ENCODE measurements around the gene ELF4. TPM values are rescaled to one million over a fixed set of nuclear protein-coding genes. Genes with fewer than 3 reads are reported as not detected.

Gene ELF4
- polyA plus RNA-seq, 1 donor from 2014 or later, result not detected

DNA sequence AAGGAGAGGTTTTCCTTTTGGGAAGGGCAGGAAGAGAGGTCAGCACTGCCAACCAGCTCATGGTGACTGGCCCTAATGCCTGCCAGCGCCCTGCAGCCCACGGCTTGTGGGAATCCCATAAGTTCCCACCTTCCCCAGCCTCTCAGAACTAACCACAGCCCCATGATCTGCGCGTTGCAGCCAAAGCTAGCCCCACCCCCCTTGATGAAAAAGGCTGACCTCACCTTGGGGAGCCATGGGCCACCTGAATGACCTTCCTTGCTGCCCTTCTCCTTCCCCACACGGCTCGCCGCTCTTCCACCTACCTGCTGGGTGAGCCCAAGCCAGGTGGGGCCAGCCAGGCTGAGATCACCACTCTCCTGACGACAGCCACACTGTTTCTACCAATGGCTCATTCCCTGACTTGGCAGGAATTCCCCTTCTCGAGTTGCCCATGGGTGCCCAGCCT lies 3.9 kb upstream of the ELF4 start:
- Histone ChIP-seq H3K9ac (ENCODE audit: low read length) (no peak overlapping the region), H3K27ac (ENCODE audit: low read length) (no peak overlapping the region), H2AFZ (ENCODE audit: low read depth, low read length) (no peak overlapping the region), H3K4me3 (ENCODE audit: low read length) (no peak overlapping the region), H4K20me1 (ENCODE audit: insufficient read depth) (no peaks in the 10 kb centered on the region), H3F3A (ENCODE audit: insufficient read depth, low read length, poor library complexity, severe bottlenecking) (no peaks in the 10 kb centered on the region), H3K4me2 (ENCODE audit: low read length) (no peak overlapping the region), H3K9me2 (ENCODE audit: insufficient read depth, low read length) (no peaks in the 10 kb centered on the region), H3K79me2 (replicated peaks; ENCODE audit: insufficient read depth, low read length) (no peaks in the 10 kb centered on the region), H3K27me3 (ENCODE audit: insufficient read depth, low read depth, low read length) (peaks cover 22% of the 10 kb centered on the region), H3K9me3 (ENCODE audit: low read length) (no peaks in the 10 kb centered on the region), H3K36me3 (ENCODE audit: insufficient read depth, low read length) (no peaks in the 10 kb centered on the region)
- TF ChIP-seq, protein P1, sequence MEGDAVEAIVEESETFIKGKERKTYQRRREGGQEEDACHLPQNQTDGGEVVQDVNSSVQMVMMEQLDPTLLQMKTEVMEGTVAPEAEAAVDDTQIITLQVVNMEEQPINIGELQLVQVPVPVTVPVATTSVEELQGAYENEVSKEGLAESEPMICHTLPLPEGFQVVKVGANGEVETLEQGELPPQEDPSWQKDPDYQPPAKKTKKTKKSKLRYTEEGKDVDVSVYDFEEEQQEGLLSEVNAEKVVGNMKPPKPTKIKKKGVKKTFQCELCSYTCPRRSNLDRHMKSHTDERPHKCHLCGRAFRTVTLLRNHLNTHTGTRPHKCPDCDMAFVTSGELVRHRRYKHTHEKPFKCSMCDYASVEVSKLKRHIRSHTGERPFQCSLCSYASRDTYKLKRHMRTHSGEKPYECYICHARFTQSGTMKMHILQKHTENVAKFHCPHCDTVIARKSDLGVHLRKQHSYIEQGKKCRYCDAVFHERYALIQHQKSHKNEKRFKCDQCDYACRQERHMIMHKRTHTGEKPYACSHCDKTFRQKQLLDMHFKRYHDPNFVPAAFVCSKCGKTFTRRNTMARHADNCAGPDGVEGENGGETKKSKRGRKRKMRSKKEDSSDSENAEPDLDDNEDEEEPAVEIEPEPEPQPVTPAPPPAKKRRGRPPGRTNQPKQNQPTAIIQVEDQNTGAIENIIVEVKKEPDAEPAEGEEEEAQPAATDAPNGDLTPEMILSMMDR (IDR thresholded peaks at IDR 0.05; ENCODE audit: poor library complexity, severe bottlenecking), result no peak
- no peak for TF ChIP-seq EP300 (conservative IDR thresholded peaks at IDR 0.05; ENCODE audit: poor library complexity, severe bottlenecking)
- no peak for TF ChIP-seq EZH2 (IDR thresholded peaks at IDR 0.05; ENCODE audit: borderline replicate concordance, insufficient read depth, low read length, poor library complexity, severe bottlenecking)
- no peak for TF ChIP-seq MXI1 (conservative IDR thresholded peaks at IDR 0.05; ENCODE audit: poor library complexity, severe bottlenecking)
- TF ChIP-seq SMC3 (conservative IDR thresholded peaks at IDR 0.05; ENCODE audit: poor library complexity), result no peak
- TF ChIP-seq, protein P2, sequence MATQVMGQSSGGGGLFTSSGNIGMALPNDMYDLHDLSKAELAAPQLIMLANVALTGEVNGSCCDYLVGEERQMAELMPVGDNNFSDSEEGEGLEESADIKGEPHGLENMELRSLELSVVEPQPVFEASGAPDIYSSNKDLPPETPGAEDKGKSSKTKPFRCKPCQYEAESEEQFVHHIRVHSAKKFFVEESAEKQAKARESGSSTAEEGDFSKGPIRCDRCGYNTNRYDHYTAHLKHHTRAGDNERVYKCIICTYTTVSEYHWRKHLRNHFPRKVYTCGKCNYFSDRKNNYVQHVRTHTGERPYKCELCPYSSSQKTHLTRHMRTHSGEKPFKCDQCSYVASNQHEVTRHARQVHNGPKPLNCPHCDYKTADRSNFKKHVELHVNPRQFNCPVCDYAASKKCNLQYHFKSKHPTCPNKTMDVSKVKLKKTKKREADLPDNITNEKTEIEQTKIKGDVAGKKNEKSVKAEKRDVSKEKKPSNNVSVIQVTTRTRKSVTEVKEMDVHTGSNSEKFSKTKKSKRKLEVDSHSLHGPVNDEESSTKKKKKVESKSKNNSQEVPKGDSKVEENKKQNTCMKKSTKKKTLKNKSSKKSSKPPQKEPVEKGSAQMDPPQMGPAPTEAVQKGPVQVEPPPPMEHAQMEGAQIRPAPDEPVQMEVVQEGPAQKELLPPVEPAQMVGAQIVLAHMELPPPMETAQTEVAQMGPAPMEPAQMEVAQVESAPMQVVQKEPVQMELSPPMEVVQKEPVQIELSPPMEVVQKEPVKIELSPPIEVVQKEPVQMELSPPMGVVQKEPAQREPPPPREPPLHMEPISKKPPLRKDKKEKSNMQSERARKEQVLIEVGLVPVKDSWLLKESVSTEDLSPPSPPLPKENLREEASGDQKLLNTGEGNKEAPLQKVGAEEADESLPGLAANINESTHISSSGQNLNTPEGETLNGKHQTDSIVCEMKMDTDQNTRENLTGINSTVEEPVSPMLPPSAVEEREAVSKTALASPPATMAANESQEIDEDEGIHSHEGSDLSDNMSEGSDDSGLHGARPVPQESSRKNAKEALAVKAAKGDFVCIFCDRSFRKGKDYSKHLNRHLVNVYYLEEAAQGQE (IDR thresholded peaks at IDR 0.05; ENCODE audit: borderline replicate concordance), result no peak
- no peak for TF ChIP-seq TAF1 (IDR thresholded peaks at IDR 0.05; ENCODE audit: low read depth)
- no peak for TF ChIP-seq POLR2AphosphoS5 (IDR thresholded peaks at IDR 0.05)
- no peak for TF ChIP-seq RAD21 (conservative IDR thresholded peaks at IDR 0.05)

DNA sequence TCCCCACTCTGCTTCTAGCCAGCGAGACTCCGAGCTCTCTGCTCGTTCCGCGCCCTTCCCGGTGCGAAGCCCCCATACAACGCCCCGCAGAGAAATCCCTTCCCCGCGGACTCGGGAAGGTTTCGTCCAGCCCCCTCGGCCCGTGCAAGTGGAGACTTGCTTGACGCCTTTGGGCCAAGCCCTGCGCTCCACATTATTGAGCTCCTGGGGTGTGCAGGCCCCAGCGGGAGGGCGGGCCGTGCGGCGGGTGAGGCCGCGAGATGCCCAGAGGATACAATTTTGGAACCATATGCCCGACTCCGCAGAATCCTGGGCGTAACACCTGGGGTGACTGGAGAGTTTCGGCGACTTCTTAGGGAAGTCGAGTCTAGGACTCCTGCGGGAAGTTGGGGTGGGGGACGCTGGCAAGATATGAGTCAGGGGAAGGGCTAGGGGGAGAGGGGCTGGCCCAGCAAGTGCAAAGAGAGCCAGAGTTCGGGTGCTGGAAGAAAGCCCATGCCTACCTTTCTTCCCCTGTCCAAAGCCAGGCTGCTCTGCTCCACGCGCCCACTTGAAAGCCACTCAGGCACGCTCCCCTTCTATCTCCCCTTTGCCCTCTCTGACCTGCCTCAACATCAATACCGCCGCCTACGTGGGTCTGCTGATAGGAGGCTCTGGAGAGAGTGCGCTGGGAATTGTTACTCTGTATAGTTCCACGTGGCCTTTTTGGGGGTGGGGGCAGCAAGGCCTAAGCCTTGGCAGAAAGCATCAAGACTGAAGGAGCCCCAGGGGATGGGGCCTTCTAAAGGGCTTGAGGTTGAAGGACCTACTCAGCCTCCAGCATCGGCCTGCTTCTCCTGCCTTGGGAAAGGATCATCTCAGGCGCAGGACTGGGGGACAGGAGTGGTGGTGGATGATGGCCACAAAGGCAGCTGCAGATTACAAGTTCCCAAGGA lies 1.2 kb upstream of the ELF4 start:
- H3K4me2 ChIP-seq (ENCODE audit: low read length), result no peak overlapping the region
- no peaks in the 10 kb centered on the region for H4K20me1 ChIP-seq (ENCODE audit: insufficient read depth)
- no peak overlapping the region for H3K9ac ChIP-seq (ENCODE audit: low read length)
- H3K9me3 ChIP-seq (ENCODE audit: low read length), result no peaks in the 10 kb centered on the region
- TF ChIP-seq, protein P1 (IDR thresholded peaks at IDR 0.05; ENCODE audit: poor library complexity, severe bottlenecking), result no peak
- no peak for TF ChIP-seq RAD21 (conservative IDR thresholded peaks at IDR 0.05)
- no peak for TF ChIP-seq EZH2 (IDR thresholded peaks at IDR 0.05; ENCODE audit: borderline replicate concordance, insufficient read depth, low read length, poor library complexity, severe bottlenecking)
- TF ChIP-seq POLR2AphosphoS5 (IDR thresholded peaks at IDR 0.05), result no peak
- TF ChIP-seq MXI1 (conservative IDR thresholded peaks at IDR 0.05; ENCODE audit: poor library complexity, severe bottlenecking), result no peak
- TF ChIP-seq EP300 (conservative IDR thresholded peaks at IDR 0.05; ENCODE audit: poor library complexity, severe bottlenecking), result no peak
- TF ChIP-seq, protein P2 (IDR thresholded peaks at IDR 0.05; ENCODE audit: borderline replicate concordance), result no peak
- TF ChIP-seq SMC3 (conservative IDR thresholded peaks at IDR 0.05; ENCODE audit: poor library complexity), result no peak
- TF ChIP-seq TAF1 (IDR thresholded peaks at IDR 0.05; ENCODE audit: low read depth), result no peak
- H3K36me3 ChIP-seq (ENCODE audit: insufficient read depth, low read length), result no peaks in the 10 kb centered on the region
- H3K27me3 ChIP-seq (ENCODE audit: insufficient read depth, low read depth, low read length), result peaks cover 33% of the 10 kb centered on the region
- H3K4me3 ChIP-seq (ENCODE audit: low read length), result no peak overlapping the region
- H3K79me2 ChIP-seq (replicated peaks; ENCODE audit: insufficient read depth, low read length), result no peaks in the 10 kb centered on the region
- H3K27ac ChIP-seq (ENCODE audit: low read length), result no peak overlapping the region
- H3K9me2 ChIP-seq (ENCODE audit: insufficient read depth, low read length), result no peaks in the 10 kb centered on the region
- no peaks in the 10 kb centered on the region for H3F3A ChIP-seq (ENCODE audit: insufficient read depth, low read length, poor library complexity, severe bottlenecking)
- no peak overlapping the region for H2AFZ ChIP-seq (ENCODE audit: low read depth, low read length)

Measured in neural cell (in vitro differentiated cells).